Naive thymus-derived CD8-positive, alpha-beta T cell (primary cell): ENCODE results near the gene TMEM170B. TPM values are rescaled to one million over a fixed set of nuclear protein-coding genes. Genes with fewer than 3 reads are reported as not detected.

Experiments
- ATAC-seq, 2 donors: fragments of 150-1000 bp; cut with Tn5 transposase in 1 of 2; sonication (Bioruptor Pico), chemical (Tn5 transposase) in 1 of 2; 1 replicate in 1 of 2; 2 replicates in 1 of 2; pipeline ENCODE4 v1.10.0; 2021; ENCODE audit warnings: mild to moderate bottlenecking in 2 of 2, moderate library complexity in 2 of 2
- POLR2A ChIA-PET: fragments of 350-600 bp; sonication (Branson Sonifier 250); formaldehyde crosslinking; loops from one replicate; lab custom pipeline; 2021; ENCODE audit warnings: antibody characterized with exemption; lab: Charles Lee
- DNase-seq, 10 donors: peaks; one replicate each; pipeline versions ENCODE4 v3.0.0 to v3.0.0-alpha.2; 2020 to 2022
- H3K27ac Mint-ChIP-seq, 10 donors: one replicate each; pipeline ENCODE4 v1.8.0; 2020 to 2022; ENCODE audit warnings: mild to moderate bottlenecking in 10 of 10, mixed read lengths in 10 of 10, moderate library complexity in 4 of 10, inconsistent platforms in 1 of 10
- H3K27me3 Mint-ChIP-seq, 5 donors: one replicate each; pipeline ENCODE4 v1.8.0; 2021 to 2022; ENCODE audit warnings: mixed read lengths in 5 of 5
- H3K36me3 Mint-ChIP-seq, 3 donors: one replicate each; pipeline ENCODE4 v1.8.0; 2020 to 2022; ENCODE audit warnings: mixed read lengths in 3 of 3, mild to moderate bottlenecking in 2 of 3, inconsistent platforms in 1 of 3
- H3K4me1 Mint-ChIP-seq, 4 donors: one replicate each; pipeline ENCODE4 v1.8.0; 2021 to 2022; ENCODE audit warnings: mixed read lengths in 4 of 4
- H3K4me3 Mint-ChIP-seq, 10 donors: one replicate each; pipeline ENCODE4 v1.8.0; 2020 to 2022; ENCODE audit warnings: mild to moderate bottlenecking in 10 of 10, mixed read lengths in 10 of 10, moderate library complexity in 6 of 10, inconsistent platforms in 1 of 10
- H3K9me3 Mint-ChIP-seq, 9 donors: one replicate each; pipeline ENCODE4 v1.8.0; 2020 to 2022; ENCODE audit warnings: mixed read lengths in 9 of 9, mild to moderate bottlenecking in 3 of 9, inconsistent platforms in 1 of 9, moderate library complexity in 1 of 9
- polyA plus RNA-seq, 3 donors: library from polyadenylated mRNA; unstranded; fragments of 300-500 nt; fragmentation: Illumina TruSeq; gene quantifications; one replicate each; pipeline ENCODE4 v1.2.3, GENCODE V29; 2021
- total RNA-seq, 8 experiments: library from RNA in 2 of 8; stranded (reverse) in 2 of 8; gene quantifications; one replicate each; pipeline ENCODE4 v1.2.3 and lab custom pipeline; 2021 to 2026

Gene TMEM170B
- total and polyA plus RNA-seq, 5 experiments from 2014 or later, result 0.14 to 4.1 (median 0.30) TPM

- Mint-ChIP-seq H3K27me3 (peaks cover 0 to 9% (median 4%) of the 10 kb centered on the region in 5 donors), H3K9me3 (no peaks in the 10 kb centered on the region), H3K36me3 (no peaks in the 10 kb centered on the region), H3K4me1 (no peaks in the 10 kb centered on the region), H3K4me3 (no peak overlapping the region), H3K27ac (no peak overlapping the region)
- no peak for DNase-seq
- POLR2A ChIA-PET, result no interaction called here
- no peak for ATAC-seq
Measured at GRCh38 chr6:11613336-11613735, 75.8 kb downstream of the TMEM170B start.

DNA sequence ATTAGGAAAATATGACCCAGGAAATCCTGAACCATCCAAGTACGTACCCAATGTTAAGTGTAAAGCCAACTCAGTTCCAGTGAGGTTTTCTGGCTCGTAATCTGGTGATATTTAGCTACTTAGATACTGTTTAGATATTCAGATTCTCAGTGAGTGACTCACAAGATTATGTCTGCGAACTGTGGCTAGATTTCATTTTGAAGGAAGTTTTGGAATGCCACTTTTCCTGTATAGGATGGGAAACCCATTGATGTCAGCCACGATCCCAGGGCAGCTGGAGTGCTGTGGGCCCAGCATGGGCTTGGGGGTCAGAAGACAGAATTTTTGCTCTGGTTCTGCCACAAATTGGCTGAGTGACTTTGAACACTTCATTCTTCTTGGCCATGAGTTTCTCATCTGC lies 76.3 kb downstream of the TMEM170B start:
- ATAC-seq (no peak), DNase-seq (no peak)
- Mint-ChIP-seq H3K27ac (no peak overlapping the region), H3K4me1 (no peaks in the 10 kb centered on the region), H3K27me3 (peaks cover 0 to 6% (median 4%) of the 10 kb centered on the region in 5 donors), H3K9me3 (no peaks in the 10 kb centered on the region), H3K4me3 (no peak overlapping the region), H3K36me3 (no peaks in the 10 kb centered on the region)
- POLR2A ChIA-PET, result no interaction called here

DNA sequence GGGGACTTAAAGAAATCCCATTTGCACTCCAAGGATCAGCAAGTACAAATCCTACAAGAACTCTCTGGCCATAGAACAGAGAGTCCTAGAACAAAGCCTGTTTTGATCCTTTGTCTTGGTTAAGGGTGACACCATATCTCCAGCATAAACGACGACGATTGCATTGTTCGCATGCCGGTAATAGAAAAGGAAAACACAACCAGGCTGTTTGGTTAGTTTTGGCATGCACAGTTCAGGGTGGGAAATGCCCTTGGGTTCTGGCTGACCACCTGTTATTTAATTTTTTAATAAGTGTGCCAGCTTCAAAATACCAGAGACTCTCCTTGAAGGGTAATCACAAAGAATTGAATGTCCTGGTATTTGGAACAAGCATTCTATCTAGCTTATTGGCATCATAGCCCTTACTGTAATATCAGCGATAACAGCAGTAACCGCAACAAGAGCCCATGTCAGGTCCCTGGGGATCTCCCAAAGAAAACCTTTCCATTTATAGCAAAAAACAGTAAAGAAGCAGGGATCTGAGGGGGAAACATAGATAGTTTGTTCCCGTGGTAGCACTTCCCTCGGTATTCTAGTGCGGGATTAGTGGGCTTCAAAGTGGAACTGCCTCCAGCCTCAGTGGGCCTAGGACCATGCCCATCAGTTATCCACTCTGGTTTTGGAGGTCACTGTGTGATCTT lies 77.1 kb downstream of the TMEM170B start:
- no peak for ATAC-seq

GRCh38 chr6:11615214-11615602 lies 77.7 kb downstream of the TMEM170B start:
- Mint-ChIP-seq H3K27ac (no peak overlapping the region), H3K4me3 (no peak overlapping the region), H3K9me3 (no peaks in the 10 kb centered on the region), H3K4me1 (no peaks in the 10 kb centered on the region), H3K27me3 (peaks cover 0 to 4% (median 0%) of the 10 kb centered on the region in 5 donors), H3K36me3 (no peaks in the 10 kb centered on the region)
- POLR2A ChIA-PET, result no interaction called here
- DNase-seq, result no peak
- no peak for ATAC-seq

More for the DNA sequence above, 77.1 kb downstream of the TMEM170B start:
- H3K36me3 Mint-ChIP-seq, result no peaks in the 10 kb centered on the region
- no peaks in the 10 kb centered on the region for H3K4me1 Mint-ChIP-seq
- DNase-seq, result no peak
- H3K27ac Mint-ChIP-seq, result no peak overlapping the region
- peaks cover 0 to 4% (median 2%) of the 10 kb centered on the region in 5 donors for H3K27me3 Mint-ChIP-seq
- no peak overlapping the region for H3K4me3 Mint-ChIP-seq
- H3K9me3 Mint-ChIP-seq, result no peaks in the 10 kb centered on the region
- POLR2A ChIA-PET, result no interaction called here

- H3K4me1 Mint-ChIP-seq, result no peaks in the 10 kb centered on the region
- no peaks in the 10 kb centered on the region for H3K9me3 Mint-ChIP-seq
- POLR2A ChIA-PET, result no interaction called here
- ATAC-seq, result no peak
- no peaks in the 10 kb centered on the region for H3K36me3 Mint-ChIP-seq
- H3K4me3 Mint-ChIP-seq, result no peak overlapping the region
- DNase-seq, result no peak
- no peak overlapping the region for H3K27ac Mint-ChIP-seq
- H3K27me3 Mint-ChIP-seq, result peaks cover 0 to 1% (median 0%) of the 10 kb centered on the region in 5 donors
Measured at GRCh38 chr6:11616200-11616611, 78.7 kb downstream of the TMEM170B start.

DNA sequence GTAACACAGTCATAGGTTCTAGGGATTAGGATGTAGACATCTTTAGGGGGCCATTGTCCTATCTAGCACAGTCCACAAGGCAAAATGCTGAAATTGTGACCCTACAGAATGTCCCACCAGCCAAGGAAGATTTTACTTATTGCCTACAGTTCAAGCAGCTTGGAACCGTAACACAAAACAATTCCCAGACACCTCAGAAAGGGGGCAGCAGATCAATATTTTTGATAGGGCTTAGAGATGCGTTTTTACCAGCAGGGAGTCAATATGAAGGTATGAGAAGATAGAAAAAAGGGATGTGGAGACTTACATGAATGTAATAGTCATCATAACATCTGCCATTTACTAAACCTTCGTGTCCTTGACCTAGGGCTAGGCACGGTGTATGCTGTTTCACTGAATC lies 81.0 kb downstream of the TMEM170B start:
- Mint-ChIP-seq H3K4me3 (no peak overlapping the region), H3K27ac (no peak overlapping the region), H3K4me1 (no peaks in the 10 kb centered on the region), H3K27me3 (peaks cover 0 to 3% (median 0%) of the 10 kb centered on the region in 5 donors), H3K9me3 (no peaks in the 10 kb centered on the region), H3K36me3 (no peaks in the 10 kb centered on the region)
- no peak for ATAC-seq
- no peak for DNase-seq
- POLR2A ChIA-PET, result no interaction called here

- no peaks in the 10 kb centered on the region for H3K4me1 Mint-ChIP-seq
Measured at GRCh38 chr6:11621119-11621518, 83.6 kb downstream of the TMEM170B start.

GRCh38 chr6:11622156-11622555 lies 84.6 kb downstream of the TMEM170B start:
- Mint-ChIP-seq H3K9me3 (peaks cover 0 to 2% (median 0%) of the 10 kb centered on the region in 9 donors), H3K4me1 (no peaks in the 10 kb centered on the region), H3K27me3 (peaks cover 0 to 3% (median 0%) of the 10 kb centered on the region in 5 donors), H3K27ac (no peak overlapping the region), H3K36me3 (no peaks in the 10 kb centered on the region), H3K4me3 (no peak overlapping the region)
- no peak for ATAC-seq
- POLR2A ChIA-PET, result no interaction called here
- no peak for DNase-seq

More at GRCh38 chr6:11621119-11621518, 83.6 kb downstream of the TMEM170B start:
- Mint-ChIP-seq H3K27ac (no peak overlapping the region), H3K9me3 (peaks cover 0 to 2% (median 0%) of the 10 kb centered on the region in 9 donors), H3K27me3 (peaks cover 0 to 3% (median 0%) of the 10 kb centered on the region in 5 donors), H3K36me3 (no peaks in the 10 kb centered on the region), H3K4me3 (no peak overlapping the region)
- POLR2A ChIA-PET, result no interaction called here
- no peak for DNase-seq
- no peak for ATAC-seq

- ATAC-seq, result no peak
- no peak overlapping the region for H3K4me3 Mint-ChIP-seq
Measured at GRCh38 chr6:11623272-11623671, 85.7 kb downstream of the TMEM170B start.

DNA sequence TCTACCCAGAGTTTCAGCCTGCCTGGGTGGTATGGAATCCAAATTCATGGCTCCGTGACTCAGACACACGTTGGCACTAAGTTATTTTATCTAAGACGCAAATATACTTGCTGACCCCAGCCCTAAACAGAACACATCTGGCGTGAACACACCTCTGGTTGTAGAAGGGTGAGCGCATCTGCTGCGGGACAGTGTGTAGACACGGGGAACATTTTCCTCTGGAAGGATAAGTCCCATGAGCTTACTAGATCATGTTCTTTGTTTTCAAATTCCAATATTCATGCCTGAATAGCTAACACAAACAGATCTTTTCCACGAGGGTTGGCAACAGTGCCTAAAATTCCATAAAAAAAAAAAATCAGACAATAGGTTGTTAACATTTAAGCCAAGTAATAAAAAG lies 87.8 kb downstream of the TMEM170B start:
- DNase-seq (no peak), ATAC-seq (no peak)
- peaks cover 0 to 2% (median 0%) of the 10 kb centered on the region in 9 donors for H3K9me3 Mint-ChIP-seq
- no peak overlapping the region for H3K4me3 Mint-ChIP-seq
- H3K36me3 Mint-ChIP-seq, result no peaks in the 10 kb centered on the region
- H3K27me3 Mint-ChIP-seq, result peaks cover 2 to 18% (median 4%) of the 10 kb centered on the region in 5 donors
- POLR2A ChIA-PET, result no interaction called here
- no peak overlapping the region for H3K27ac Mint-ChIP-seq
- H3K4me1 Mint-ChIP-seq, result no peaks in the 10 kb centered on the region

More at GRCh38 chr6:11623272-11623671, 85.7 kb downstream of the TMEM170B start:
- no peaks in the 10 kb centered on the region for H3K36me3 Mint-ChIP-seq
- DNase-seq, result no peak
- peaks cover 0 to 2% (median 0%) of the 10 kb centered on the region in 9 donors for H3K9me3 Mint-ChIP-seq
- POLR2A ChIA-PET, result no interaction called here
- H3K27ac Mint-ChIP-seq, result no peak overlapping the region
- H3K27me3 Mint-ChIP-seq, result peaks cover 0 to 5% (median 4%) of the 10 kb centered on the region in 5 donors
- H3K4me1 Mint-ChIP-seq, result no peaks in the 10 kb centered on the region

DNA sequence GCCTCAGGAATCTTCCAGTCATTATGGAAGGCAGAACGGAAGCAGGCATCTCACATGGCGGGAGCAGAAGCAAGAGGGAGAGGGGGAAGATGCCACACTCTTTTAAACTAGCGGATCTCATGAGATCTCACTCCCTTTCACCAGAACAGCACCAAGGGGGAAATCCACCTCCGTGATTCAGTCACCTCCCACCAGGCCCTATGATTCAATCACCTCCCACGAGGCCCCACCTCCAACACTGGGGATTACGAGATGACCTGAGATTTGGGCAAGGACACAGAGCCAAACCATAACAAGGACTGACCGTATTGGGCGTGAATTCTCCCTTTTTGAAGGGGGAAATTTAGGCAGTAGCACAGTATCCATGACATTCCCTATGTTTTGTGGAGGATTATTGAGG lies 88.8 kb downstream of the TMEM170B start:
- H3K27ac Mint-ChIP-seq, result no peak overlapping the region
- POLR2A ChIA-PET, result no interaction called here
- no peaks in the 10 kb centered on the region for H3K36me3 Mint-ChIP-seq
- DNase-seq (no peak), ATAC-seq (no peak)
- no peak overlapping the region for H3K4me3 Mint-ChIP-seq
- H3K27me3 Mint-ChIP-seq, result peaks cover 4 to 22% (median 5%) of the 10 kb centered on the region in 5 donors
- no peaks in the 10 kb centered on the region for H3K4me1 Mint-ChIP-seq
- peaks cover 0 to 2% (median 0%) of the 10 kb centered on the region in 9 donors for H3K9me3 Mint-ChIP-seq

GRCh38 chr6:11628562-11628961 lies 91.0 kb downstream of the TMEM170B start:
- H3K27ac Mint-ChIP-seq, result no peak overlapping the region
- no peaks in the 10 kb centered on the region for H3K36me3 Mint-ChIP-seq
- no peak for ATAC-seq
- DNase-seq, result no peak
- POLR2A ChIA-PET, result no interaction called here
- H3K9me3 Mint-ChIP-seq, result peaks cover 0 to 2% (median 0%) of the 10 kb centered on the region in 9 donors
- H3K4me3 Mint-ChIP-seq, result no peak overlapping the region
- peaks cover 2 to 22% (median 5%) of the 10 kb centered on the region in 5 donors for H3K27me3 Mint-ChIP-seq
- H3K4me1 Mint-ChIP-seq, result no peaks in the 10 kb centered on the region

- Mint-ChIP-seq H3K4me1 (no peaks in the 10 kb centered on the region), H3K36me3 (no peaks in the 10 kb centered on the region), H3K4me3 (no peak overlapping the region), H3K27ac (no peak overlapping the region), H3K27me3 (peaks cover 2 to 22% (median 5%) of the 10 kb centered on the region in 5 donors), H3K9me3 (no peaks in the 10 kb centered on the region)
- no peak for DNase-seq
- no peak for ATAC-seq
- POLR2A ChIA-PET, result no interaction called here
Measured at GRCh38 chr6:11631008-11631407, 93.5 kb downstream of the TMEM170B start.

- no peaks in the 10 kb centered on the region for H3K36me3 Mint-ChIP-seq
- POLR2A ChIA-PET, result no interaction called here
- no peaks in the 10 kb centered on the region for H3K4me1 Mint-ChIP-seq
- peaks cover 2 to 22% (median 5%) of the 10 kb centered on the region in 5 donors for H3K27me3 Mint-ChIP-seq
- DNase-seq (no peak), ATAC-seq (no peak)
- H3K4me3 Mint-ChIP-seq, result no peak overlapping the region
- H3K9me3 Mint-ChIP-seq, result no peaks in the 10 kb centered on the region
- H3K27ac Mint-ChIP-seq, result no peak overlapping the region
Measured at GRCh38 chr6:11631539-11631938, 94.0 kb downstream of the TMEM170B start.
